GM10266 (cell line): ENCODE results near the gene CRACDL.

Experiments used
- DNase-seq: peaks from one replicate; pipeline ENCODE4 v3.0.0; 2012; ENCODE audit errors: extremely low spot score
- TF ChIP-seq, protein P1 (sequence below): IDR thresholded peaks from 2 replicates; pipeline ENCODE4 v1.5.1; 2012; ENCODE audit warnings: mild to moderate bottlenecking, low read depth; ENCODE audit not compliant: control insufficient read depth, insufficient read depth; ENCODE audit errors: missing control alignments

The CRACDL gene

DNA sequence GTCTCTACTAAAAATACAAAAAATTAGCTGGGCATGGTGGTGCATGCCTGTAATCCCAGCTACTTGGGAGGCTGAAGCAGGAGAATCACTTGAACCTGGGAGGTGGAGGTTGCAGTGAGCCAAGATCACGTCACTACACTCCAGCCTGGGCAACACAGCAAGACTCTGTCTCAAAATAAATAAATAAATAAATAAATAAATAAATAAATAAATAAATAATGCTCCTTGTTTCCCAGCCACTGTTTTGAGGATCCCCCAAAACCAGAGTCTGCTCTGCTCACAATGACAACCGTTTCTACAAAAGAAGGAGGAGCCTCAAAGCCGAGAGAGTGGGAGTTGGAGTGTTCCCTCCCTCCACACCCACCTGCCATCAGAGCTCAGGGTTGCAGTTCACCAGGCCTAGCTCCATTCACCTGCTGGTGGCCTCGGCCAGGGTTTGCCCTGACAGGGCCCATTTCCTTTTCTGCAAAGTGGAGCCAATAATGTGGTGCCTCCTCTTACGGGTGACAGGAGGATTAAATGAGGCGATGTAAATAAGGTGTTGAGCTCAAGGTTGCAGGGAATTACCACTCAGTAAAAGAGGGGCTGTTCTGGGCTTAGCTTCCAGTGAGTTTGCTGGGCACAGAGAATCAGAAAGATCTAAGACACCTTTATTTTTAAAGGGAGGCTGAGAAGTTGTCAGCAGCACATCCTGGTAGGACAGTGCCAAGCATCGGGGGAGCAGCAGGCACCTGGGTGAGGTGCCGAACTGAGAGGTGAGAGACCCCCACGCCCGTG, 25.5 kb downstream of the CRACDL start:
- no peak for DNase-seq
- TF ChIP-seq, protein P1, sequence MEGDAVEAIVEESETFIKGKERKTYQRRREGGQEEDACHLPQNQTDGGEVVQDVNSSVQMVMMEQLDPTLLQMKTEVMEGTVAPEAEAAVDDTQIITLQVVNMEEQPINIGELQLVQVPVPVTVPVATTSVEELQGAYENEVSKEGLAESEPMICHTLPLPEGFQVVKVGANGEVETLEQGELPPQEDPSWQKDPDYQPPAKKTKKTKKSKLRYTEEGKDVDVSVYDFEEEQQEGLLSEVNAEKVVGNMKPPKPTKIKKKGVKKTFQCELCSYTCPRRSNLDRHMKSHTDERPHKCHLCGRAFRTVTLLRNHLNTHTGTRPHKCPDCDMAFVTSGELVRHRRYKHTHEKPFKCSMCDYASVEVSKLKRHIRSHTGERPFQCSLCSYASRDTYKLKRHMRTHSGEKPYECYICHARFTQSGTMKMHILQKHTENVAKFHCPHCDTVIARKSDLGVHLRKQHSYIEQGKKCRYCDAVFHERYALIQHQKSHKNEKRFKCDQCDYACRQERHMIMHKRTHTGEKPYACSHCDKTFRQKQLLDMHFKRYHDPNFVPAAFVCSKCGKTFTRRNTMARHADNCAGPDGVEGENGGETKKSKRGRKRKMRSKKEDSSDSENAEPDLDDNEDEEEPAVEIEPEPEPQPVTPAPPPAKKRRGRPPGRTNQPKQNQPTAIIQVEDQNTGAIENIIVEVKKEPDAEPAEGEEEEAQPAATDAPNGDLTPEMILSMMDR, result no peak

DNA sequence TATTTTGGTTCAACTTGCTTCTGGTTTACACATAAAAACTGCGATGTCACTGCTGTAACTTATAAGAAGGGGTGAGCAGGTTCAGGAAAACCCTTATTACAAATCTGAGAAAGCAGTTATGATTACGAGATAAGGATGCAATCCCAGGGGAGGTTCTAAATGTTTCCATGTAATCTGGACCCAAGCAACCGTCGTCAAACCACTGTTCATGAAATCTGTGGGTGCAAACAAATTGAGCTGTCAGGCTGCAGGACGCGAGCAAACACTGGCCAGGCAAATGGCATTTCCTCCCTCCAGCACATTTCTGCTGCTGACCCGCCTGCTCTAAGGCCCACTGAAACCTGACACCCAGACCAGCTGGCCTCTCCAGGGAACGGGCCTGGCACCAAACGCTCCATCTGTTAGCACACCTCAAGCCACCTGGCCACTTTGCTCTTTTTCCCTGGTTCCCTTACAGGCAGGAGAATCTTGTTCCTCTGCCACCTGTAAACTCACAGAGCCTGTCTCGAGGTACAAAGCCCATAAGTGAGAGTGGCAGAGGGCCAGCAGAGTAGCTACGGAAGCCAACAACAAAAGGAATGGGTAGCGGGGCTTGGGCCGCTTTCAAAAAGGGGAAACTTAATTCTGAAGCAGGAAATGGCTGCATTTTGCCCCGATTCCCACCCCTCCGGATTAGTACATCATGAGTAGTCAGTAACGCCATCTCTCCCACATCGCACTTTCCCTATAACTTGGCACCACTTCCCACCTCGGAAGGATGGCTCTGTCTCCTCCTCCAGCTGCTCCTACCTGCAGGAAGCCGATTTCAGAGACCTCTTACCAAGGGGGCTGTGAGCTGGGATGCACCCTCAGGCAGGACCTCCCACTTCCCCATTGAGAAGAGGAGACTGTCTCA, 26.5 kb downstream of the CRACDL start:
- TF ChIP-seq, protein P1, result no peak
- DNase-seq, result no peak

DNA sequence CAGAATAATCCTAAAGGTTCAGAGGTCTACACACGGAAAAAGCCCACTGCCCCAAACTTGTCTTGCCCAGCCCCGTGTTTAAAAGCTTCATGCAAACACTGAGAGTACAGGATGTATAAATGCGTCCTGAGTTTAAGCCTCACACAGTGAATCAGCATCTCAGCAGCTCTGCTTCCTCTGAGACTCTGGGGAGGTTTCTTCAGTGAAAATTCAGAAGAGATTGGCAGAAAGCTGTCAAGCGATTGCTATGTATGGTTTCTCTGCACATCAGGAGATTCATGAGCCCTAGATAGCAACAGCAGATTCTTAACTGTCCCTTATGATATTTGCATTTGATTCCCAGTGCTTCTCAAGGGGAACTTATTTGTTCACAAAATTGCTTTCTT, 27.1 kb downstream of the CRACDL start:
- TF ChIP-seq, protein P1, result no peak
- DNase-seq, result no peak

DNA sequence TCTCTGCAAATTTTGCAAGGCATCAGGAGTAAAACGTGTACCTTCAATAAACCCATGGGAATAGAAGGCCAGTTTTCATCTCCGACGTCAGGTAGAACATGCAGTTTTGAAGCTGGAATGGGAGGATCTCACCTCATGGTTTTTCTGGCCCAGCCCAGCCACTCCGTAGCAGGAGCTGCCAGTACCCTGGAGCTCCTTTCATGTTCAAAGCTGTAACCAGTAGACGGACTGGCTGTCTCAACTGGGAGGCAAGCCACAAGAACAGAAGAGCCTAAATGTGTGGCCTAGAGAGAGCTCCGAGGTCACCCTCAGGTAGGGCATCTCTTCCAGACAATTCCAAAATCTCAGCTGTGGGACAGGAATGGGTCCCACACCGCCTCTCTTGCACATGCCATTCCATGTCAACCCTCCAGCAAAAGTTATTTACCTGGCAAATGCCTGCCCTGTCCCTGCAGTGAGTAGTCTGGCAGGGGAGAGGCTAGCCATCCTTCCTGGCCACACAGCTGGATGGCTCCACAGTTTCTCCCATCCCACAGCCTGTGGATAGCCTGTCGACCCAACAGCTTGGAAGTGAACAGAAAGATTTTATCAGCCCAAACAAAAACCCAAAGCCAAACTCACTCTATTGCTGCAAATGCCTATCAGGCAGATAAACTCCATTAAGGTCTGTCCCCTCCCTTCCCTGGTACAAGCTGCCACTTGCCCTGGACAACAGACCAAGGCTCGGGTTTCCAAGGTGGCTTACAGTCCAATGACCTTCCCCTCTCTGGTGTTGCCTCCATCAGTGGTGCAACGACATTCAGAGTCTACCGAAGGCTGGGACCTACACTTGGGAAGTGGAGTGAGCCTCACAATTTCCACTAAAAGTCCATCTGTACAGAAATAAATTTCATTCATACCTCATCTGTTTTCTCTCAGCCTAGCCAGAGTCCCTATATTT, 27.8 kb downstream of the CRACDL start:
- no peak for DNase-seq
- TF ChIP-seq, protein P1, result no peak

DNA sequence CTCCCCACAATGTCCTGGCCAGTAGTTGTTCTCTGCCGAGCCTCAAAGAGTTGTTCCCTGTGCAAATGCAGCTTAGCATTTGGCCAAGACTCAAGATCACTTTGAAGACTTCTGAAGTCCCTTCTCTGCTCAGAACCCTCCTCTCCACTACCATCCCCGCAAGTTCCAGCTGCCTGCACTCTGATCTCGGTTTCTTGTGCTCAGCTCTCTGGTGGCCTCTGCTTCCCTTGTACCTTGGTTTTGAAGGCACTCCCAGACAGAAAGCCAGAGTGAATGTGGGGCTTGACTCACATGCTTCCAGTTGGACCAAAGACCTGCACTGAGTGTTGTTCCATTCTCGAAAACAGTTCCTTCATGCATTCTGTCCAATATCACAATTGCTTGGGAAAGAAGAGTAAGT, 28.6 kb downstream of the CRACDL start:
- no peak for DNase-seq
- TF ChIP-seq, protein P1, result no peak

DNA sequence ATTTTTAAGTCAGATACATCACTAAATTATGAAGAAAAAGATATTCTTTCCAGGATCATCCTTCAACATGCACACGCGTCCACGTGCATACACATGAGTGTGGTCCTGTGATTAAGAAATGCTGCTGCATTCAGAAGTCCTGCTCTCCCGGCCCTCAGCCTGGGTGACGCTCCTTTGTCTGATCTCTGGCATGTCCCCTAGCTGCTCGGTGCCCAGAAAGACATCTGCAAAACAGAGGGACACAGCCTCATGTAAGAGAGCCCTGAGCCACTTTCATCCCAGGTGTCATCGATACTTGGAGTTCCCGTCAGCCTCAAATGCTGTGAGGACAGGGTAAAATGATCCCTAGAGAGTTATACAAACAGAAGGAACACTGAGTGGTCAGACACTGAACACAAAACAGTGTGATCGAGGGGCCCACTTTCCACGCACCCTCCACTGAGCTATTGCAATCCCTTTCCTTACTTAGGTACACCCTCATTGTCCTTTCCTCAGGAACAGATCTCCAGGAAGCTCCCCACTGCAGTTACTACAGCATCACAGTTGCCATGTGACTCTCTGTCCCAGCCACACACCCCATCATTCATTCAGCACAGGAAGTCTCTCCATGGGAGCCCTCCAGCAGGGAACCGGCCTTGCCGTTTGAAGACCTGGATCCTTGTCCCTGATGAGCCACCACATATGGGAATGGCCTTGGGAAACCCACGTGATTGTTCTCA, 32.1 kb downstream of the CRACDL start:
- TF ChIP-seq, protein P1, result no peak
- DNase-seq, result no peak
